RPMI8226 (cell line): ENCODE results near the gene CPED1.
"Not testable (repeated sequence)": the region's sequence is repeated elsewhere in the genome, so short reads cannot be mapped to it uniquely, and the experiment has no call there.

Experiments
- DNase-seq: peaks from one replicate; pipeline ENCODE4 v3.0.0-alpha.2; 2015

CPED1 gene

GRCh38 chr7:121020989-121021969 is 32.8 kb downstream of the CPED1 start:
- no peak for DNase-seq

- no peak for DNase-seq
Measured at GRCh38 chr7:121023194-121023593, 34.7 kb downstream of the CPED1 start.

- DNase-seq: no peak
Measured at GRCh38 chr7:121023683-121024511, 35.4 kb downstream of the CPED1 start.

GRCh38 chr7:121024611-121025010 is 36.1 kb downstream of the CPED1 start:
- DNase-seq: no peak

- DNase-seq: no peak
Measured at GRCh38 chr7:121026159-121026558, 37.6 kb downstream of the CPED1 start.

GRCh38 chr7:121026577-121027111 is 38.1 kb downstream of the CPED1 start:
- no peak for DNase-seq

- no peak for DNase-seq
Measured at GRCh38 chr7:121027761-121028669, 39.5 kb downstream of the CPED1 start.

GRCh38 chr7:121029302-121029701 is 40.8 kb downstream of the CPED1 start:
- DNase-seq: no peak

- DNase-seq: no peak
Measured at GRCh38 chr7:121030308-121030707, 41.8 kb downstream of the CPED1 start.

GRCh38 chr7:121032645-121033460 is 44.3 kb downstream of the CPED1 start:
- no peak for DNase-seq

GRCh38 chr7:121034929-121035328 is 46.4 kb downstream of the CPED1 start:
- DNase-seq: no peak

- DNase-seq: not testable (repeated sequence)
Measured at GRCh38 chr7:121036776-121037175, 48.3 kb downstream of the CPED1 start.

- not testable (repeated sequence) for DNase-seq
Measured at GRCh38 chr7:121037329-121037728, 48.8 kb downstream of the CPED1 start.

- DNase-seq: no peak
Measured at GRCh38 chr7:121037957-121038716, 49.6 kb downstream of the CPED1 start.

GRCh38 chr7:121038717-121039509 is 50.4 kb downstream of the CPED1 start:
- no peak for DNase-seq

GRCh38 chr7:121039510-121039822 is 51.0 kb downstream of the CPED1 start:
- no peak for DNase-seq

GRCh38 chr7:121039994-121040393 is 51.5 kb downstream of the CPED1 start:
- DNase-seq: no peak

GRCh38 chr7:121041516-121042148 is 53.1 kb downstream of the CPED1 start:
- DNase-seq: no peak

- DNase-seq: no peak
Measured at GRCh38 chr7:121042195-121042594, 53.7 kb downstream of the CPED1 start.
